ENCODE data around the gene ABHD12. TPM values are rescaled to one million over a fixed set of nuclear protein-coding genes. Genes with fewer than 3 reads are reported as not detected.
"Not testable (repeated sequence)": the region's sequence is repeated elsewhere in the genome, so short reads cannot be mapped to it uniquely, and the experiment has no call there.

ABHD12 gene
- total RNA-seq, 3 donors from 2014 or later = 26.9 to 67.7 (median 53.4) TPM

DNA sequence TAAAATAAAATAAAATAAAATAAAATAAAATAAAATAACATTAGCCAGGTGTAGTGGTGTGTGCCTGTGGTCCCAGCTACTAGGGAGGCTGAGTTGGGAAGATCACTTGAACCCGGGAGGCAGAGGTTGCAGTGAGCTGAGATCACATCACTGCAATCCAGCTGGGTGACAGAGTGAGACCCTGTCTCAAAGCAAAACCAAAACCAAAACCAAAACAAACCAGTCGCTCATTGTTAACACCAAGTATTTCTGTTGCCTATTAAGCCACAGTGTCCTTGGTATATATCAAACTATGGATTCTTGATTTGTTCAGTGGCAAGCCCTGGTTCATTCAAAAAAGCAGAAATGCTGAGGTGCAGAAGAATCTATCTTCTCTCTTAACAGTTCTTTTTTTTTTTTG is 77.0 kb downstream of the ABHD12 start:
- no peak overlapping the region for H3K4me3 ChIP-seq
- no peak overlapping the region for H3K27ac ChIP-seq
- no peak for DNase-seq (ENCODE audit: low spot score in 2 of 2)
- no peaks in the 10 kb centered on the region for H3K27me3 ChIP-seq
- H3K9me3 ChIP-seq = no peaks in the 10 kb centered on the region
- no peaks in the 10 kb centered on the region for H3K36me3 ChIP-seq
- intact Hi-C loops (cut with DNase I; ENCODE audit: low total_unique reads) = no loop called here
- peaks cover 7 to 13% of the 10 kb centered on the region in 2 donors for H3K4me1 ChIP-seq
- TF ChIP-seq POLR2A (IDR thresholded peaks at IDR 0.05) (no peak), POLR2AphosphoS5 (IDR thresholded peaks at IDR 0.05) (no peak)
- TF ChIP-seq, protein P1, sequence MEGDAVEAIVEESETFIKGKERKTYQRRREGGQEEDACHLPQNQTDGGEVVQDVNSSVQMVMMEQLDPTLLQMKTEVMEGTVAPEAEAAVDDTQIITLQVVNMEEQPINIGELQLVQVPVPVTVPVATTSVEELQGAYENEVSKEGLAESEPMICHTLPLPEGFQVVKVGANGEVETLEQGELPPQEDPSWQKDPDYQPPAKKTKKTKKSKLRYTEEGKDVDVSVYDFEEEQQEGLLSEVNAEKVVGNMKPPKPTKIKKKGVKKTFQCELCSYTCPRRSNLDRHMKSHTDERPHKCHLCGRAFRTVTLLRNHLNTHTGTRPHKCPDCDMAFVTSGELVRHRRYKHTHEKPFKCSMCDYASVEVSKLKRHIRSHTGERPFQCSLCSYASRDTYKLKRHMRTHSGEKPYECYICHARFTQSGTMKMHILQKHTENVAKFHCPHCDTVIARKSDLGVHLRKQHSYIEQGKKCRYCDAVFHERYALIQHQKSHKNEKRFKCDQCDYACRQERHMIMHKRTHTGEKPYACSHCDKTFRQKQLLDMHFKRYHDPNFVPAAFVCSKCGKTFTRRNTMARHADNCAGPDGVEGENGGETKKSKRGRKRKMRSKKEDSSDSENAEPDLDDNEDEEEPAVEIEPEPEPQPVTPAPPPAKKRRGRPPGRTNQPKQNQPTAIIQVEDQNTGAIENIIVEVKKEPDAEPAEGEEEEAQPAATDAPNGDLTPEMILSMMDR (IDR thresholded peaks at IDR 0.05) = no peak

DNA sequence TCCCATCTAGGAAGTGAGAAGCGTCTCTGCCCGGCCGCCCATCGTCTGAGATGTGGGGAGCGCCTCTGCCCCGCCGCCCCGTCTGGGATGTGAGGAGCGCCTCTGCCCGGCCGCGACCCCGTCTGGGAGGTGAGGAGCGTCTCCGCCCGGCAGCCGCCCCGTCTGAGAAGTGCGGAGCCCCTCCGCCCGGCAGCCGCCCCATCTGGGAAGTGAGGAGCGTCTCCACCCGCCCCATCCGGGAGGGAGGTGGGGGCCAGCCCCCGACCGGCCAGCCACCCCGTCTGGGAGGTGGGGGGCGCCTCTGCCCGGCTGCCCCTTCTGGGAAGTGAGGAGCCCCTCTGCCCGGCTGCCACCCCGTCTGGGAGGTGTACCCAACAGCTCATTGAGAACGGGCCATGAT is 77.9 kb downstream of the ABHD12 start:
- intact Hi-C loops (cut with DNase I; ENCODE audit: low total_unique reads) = not testable (repeated sequence)

DNA sequence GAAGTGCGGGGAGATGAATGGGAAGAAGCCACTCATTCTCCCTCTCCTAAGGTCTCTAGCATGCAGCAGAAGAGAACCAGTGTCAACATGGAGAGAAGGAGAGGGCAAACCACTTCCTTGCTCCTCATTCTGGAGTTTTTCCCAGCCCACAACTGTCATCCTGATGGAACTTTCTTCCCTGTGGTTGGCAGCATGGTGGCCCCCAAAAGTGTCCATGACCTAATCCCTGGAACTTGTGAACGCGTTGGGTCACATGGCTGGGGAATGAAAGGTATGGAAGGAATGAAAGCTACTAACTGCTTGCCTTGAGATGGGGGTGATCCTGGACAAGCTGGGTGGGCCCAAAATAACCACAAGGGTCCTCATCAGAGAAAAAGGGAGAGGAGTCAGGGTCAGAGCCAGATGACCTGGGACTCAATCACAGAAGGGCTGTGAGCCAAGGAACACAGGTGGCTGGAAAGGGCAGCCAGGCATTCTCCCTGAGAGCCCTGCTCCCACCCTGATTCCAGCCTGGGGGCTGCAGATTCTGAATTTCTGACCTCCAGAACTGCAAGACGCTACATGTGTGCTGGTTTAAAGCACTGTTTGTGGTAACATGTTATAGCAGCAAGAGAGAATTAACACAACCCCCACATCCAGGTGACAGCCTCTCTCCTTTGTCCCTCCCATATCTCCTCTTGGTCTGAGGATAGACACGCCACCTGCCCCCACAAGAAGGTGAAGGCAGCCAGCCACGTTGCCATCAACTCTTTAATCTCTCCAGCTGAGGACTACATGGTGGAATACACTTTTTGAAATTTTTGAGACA is 79.5 kb downstream of the ABHD12 start:
- no peaks in the 10 kb centered on the region for H3K36me3 ChIP-seq
- peaks cover 7 to 13% of the 10 kb centered on the region in 2 donors for H3K4me1 ChIP-seq
- H3K4me3 ChIP-seq = peak overlapping the region in 2 of 3 donors; percentile 7 to 45
- H3K27me3 ChIP-seq = no peaks in the 10 kb centered on the region
- intact Hi-C loops (cut with DNase I; ENCODE audit: low total_unique reads) = no loop called here
- no peaks in the 10 kb centered on the region for H3K9me3 ChIP-seq
- TF ChIP-seq, protein P1 (IDR thresholded peaks at IDR 0.05) = no peak
- TF ChIP-seq POLR2AphosphoS5 (IDR thresholded peaks at IDR 0.05) = no peak
- no peak for TF ChIP-seq POLR2A (IDR thresholded peaks at IDR 0.05)
- H3K27ac ChIP-seq = peak overlapping the region; percentile 76 to 85
- peak in 1 of 2 donors; percentile 36 for DNase-seq (ENCODE audit: low spot score in 2 of 2)

More for the DNA sequence above, 77.9 kb downstream of the ABHD12 start:
- peak in 1 of 2 donors; percentile 30 for DNase-seq (ENCODE audit: low spot score in 2 of 2)
- not testable (repeated sequence) for H3K4me3 ChIP-seq, H3K9me3 ChIP-seq, H3K36me3 ChIP-seq, H3K27ac ChIP-seq, H3K27me3 ChIP-seq
- H3K4me1 ChIP-seq = peaks cover 7 to 13% of the 10 kb centered on the region in 2 donors

DNA sequence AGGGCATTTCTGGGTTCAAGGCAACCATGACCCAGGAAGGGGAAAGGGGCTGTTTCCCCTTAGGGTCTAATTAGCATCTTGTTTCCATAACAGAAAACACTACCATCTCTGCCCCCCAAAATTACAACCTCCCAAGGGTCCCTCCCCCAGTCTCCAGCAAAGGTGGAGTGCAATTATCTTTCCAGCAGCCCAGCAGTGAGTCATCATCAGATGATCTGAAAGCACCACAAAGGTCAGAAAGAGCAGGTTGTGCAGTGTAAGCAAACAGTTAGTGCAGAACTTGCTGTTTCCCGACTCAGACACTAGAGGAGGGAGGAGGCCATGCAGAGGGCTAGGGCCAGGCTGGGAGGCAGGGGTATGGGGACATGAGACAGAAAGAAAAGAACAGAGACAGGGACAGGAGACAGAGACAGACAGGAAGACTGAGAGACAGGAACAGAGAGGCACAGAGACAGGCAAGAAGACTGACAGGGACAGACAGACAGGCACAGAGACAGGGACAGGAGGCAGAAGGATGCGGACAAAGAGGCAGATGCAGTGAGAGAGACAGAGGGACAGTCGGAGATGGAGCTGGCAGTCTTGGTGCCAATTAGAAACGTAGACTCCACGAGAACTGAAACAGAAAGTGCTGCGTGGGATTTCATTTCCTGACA is 80.2 kb downstream of the ABHD12 start:
- Histone ChIP-seq H3K9me3 (no peaks in the 10 kb centered on the region), H3K27ac (peak overlapping the region; percentile 76 to 85), H3K4me1 (peaks cover 7 to 13% of the 10 kb centered on the region in 2 donors), H3K4me3 (peak overlapping the region in 2 of 3 donors; percentile 7 to 45), H3K36me3 (no peaks in the 10 kb centered on the region), H3K27me3 (no peaks in the 10 kb centered on the region)
- intact Hi-C loops (cut with DNase I; ENCODE audit: low total_unique reads) = no loop called here
- peak in 1 of 2 donors; percentile 57 for DNase-seq (ENCODE audit: low spot score in 2 of 2)
- TF ChIP-seq POLR2AphosphoS5 (IDR thresholded peaks at IDR 0.05) = peak in 2 of 3 donors; percentile 29 to 42
- TF ChIP-seq, protein P1 (IDR thresholded peaks at IDR 0.05) = peak in 2 of 3 donors; percentile 37 to 41
- no peak for TF ChIP-seq POLR2A (IDR thresholded peaks at IDR 0.05)

DNA sequence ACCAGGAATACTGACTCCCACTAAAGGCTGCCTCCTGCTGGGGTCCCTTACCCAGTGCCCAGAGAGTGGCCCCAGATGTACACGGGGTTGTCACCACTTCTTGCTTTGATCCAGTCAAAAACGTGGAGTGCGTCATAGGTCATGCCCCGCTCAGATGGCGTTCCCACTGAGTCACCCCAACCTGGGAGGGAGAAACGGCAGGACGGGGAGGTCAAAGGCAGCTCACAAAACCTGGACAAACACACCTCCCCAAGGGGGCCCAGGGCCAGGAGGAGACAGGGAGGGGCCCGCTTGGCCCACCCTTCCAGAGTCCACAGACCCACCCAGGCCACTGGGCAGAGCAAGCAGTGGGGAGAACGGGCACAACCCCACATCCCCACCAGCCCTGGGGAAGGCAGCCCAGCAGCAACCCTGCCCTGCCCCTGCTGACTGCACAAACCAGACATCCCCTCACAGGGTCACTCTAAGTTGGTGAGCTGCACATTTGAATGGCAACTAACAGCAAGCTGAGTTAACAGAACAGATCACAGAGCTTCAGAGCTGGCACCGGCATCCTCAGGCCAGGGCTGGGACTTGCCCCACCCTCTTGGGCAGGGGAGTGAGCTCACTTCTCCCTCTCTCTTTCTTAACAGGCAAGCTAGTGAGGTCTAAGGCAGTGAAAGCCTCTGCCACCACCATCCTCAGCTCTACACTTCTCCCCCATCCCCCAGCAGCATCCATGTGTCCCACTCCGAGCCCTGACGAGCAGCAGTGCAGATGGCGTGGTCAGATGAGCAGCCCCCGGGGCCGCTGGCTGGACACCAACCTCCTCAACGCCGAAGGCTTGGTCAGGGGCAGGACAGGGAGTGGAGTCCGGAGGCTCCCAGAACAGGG is 81.0 kb downstream of the ABHD12 start:
- Histone ChIP-seq H3K4me3 (peak overlapping the region in 1 of 3 donors; percentile 45), H3K36me3 (no peaks in the 10 kb centered on the region), H3K27me3 (no peaks in the 10 kb centered on the region), H3K9me3 (no peaks in the 10 kb centered on the region), H3K27ac (peak overlapping the region; percentile 76 to 85), H3K4me1 (peaks cover 7 to 13% of the 10 kb centered on the region in 2 donors)
- TF ChIP-seq POLR2A (IDR thresholded peaks at IDR 0.05) = no peak
- TF ChIP-seq POLR2AphosphoS5 (IDR thresholded peaks at IDR 0.05) = peak in 1 of 3 donors; percentile 3
- TF ChIP-seq, protein P1 (IDR thresholded peaks at IDR 0.05) = no peak
- intact Hi-C loops (cut with DNase I; ENCODE audit: low total_unique reads) = no loop called here
- no peak for DNase-seq (ENCODE audit: low spot score in 2 of 2)
